Islet of Langerhans (tissue), 1 donor: ENCODE data around the gene FUOM.

Experiments
- FAIRE-seq: peaks from one replicate; lab custom pipeline; 2011; peaks lifted over from hg19 to GRCh38; lab: Jason Lieb, UNC

The FUOM gene

GRCh38 chr10:133366751-133367150, 8.9 kb upstream of the FUOM start:
- no peak for FAIRE-seq

- FAIRE-seq = no peak
Observed at GRCh38 chr10:133366130-133366478, 8.3 kb upstream of the FUOM start.

GRCh38 chr10:133365461-133366129, 7.8 kb upstream of the FUOM start:
- no peak for FAIRE-seq

GRCh38 chr10:133364645-133365431, 7.0 kb upstream of the FUOM start:
- FAIRE-seq = no peak

GRCh38 chr10:133362846-133363245, 5.0 kb upstream of the FUOM start:
- FAIRE-seq = no peak

GRCh38 chr10:133361773-133362441, 4.1 kb upstream of the FUOM start:
- FAIRE-seq = no peak

GRCh38 chr10:133361227-133361626, 3.4 kb upstream of the FUOM start:
- no peak for FAIRE-seq

GRCh38 chr10:133359972-133360610, 2.3 kb upstream of the FUOM start:
- no peak for FAIRE-seq

- FAIRE-seq = no peak
Observed at GRCh38 chr10:133359554-133359971, 1.7 kb upstream of the FUOM start.

GRCh38 chr10:133358925-133359310, 1.1 kb upstream of the FUOM start:
- FAIRE-seq = no peak

GRCh38 chr10:133358162-133358924, 524 bp upstream of the FUOM start:
- no peak for FAIRE-seq

GRCh38 chr10:133356549-133357284, 1.1 kb downstream of the FUOM start:
- no peak for FAIRE-seq

GRCh38 chr10:133355991-133356390, 1.8 kb downstream of the FUOM start:
- FAIRE-seq = no peak

GRCh38 chr10:133355266-133355665, 2.6 kb downstream of the FUOM start:
- no peak for FAIRE-seq

GRCh38 chr10:133354672-133355240, 3.1 kb downstream of the FUOM start:
- FAIRE-seq = no peak

- FAIRE-seq = no peak
Observed at GRCh38 chr10:133353988-133354605, 3.7 kb downstream of the FUOM start.

GRCh38 chr10:133353202-133353959, 4.4 kb downstream of the FUOM start:
- FAIRE-seq = no peak

- no peak for FAIRE-seq
Observed at GRCh38 chr10:133351408-133352318, 6.2 kb downstream of the FUOM start.

GRCh38 chr10:133350950-133351329, 6.9 kb downstream of the FUOM start:
- FAIRE-seq = no peak
